HG02642 (cell line): ENCODE data around the gene KLRC2.
"Not testable (repeated sequence)": the region's sequence is repeated elsewhere in the genome, so short reads cannot be mapped to it uniquely, and the experiment has no call there.

Experiments used
- ATAC-seq: cut with Tn5 transposase; IDR thresholded peaks from one replicate; pipeline ENCODE4 v1.9.1; 2021; ENCODE audit warnings: mild to moderate bottlenecking; ENCODE audit not compliant: unreplicated experiment, poor library complexity

The KLRC2 gene

DNA sequence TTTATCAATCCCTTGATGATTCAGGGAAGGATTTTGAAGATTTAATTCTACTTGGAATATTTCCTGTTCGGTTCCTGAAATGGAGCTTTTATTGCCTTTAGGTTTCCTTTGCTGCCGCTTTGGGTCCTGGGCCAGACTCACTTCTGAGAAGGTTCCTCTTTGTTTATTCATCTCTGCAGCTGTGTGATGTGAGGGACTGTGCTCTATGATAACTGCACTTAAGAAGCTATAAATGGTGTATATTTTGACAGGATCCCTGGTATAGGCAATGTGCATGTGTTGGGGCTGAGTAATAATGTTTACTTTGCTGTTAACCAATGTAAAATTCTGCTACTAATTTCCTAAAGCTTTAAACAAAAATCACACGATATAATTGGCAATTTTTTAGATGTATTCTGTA is at the start of gene KLRC2:
KLRC2 (minus strand) TSS at position 195 of the 400 bp plus-strand sequence; CDS start at position 171, 24 bp downstream.
- ATAC-seq: not testable (repeated sequence)

DNA sequence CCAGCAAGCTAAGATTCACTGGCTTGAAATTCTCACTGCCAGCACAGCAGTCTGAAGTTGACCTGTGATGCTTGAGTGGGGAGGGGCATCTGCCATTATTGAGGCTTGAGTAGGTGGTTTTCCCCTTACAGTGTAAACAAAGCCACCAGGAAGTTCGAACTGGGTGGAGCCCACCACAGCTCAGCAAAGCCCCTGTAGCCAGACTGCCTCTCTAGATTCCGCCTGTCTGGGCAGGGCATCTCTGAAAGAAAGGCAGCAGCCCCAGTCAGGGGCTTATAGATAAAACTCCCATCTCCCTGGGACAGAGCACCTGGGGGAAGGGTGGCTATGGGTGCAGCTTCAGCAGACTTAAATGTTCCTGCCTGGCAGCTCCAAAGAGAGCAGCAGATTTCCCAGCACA is 46.1 kb upstream of the KLRC2 start:
- ATAC-seq: not testable (repeated sequence)

DNA sequence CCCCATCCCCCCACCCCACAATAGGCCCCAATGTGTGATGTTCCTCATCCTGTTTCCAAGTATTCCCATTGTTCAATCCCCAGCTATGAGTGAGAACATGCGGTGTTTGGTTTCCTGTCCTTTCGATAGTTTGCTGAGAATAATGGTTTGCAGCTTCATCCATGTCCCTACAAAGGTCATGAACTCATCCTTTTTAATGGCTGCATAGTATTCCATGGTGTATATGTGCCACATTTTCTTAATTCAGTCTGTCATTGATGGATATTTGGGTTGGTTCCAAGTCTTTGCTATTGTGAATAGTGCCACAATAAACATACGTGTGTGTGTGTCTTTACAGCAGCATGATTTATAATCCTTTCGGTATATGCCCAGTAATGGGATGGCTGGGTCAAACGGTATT is 37.0 kb upstream of the KLRC2 start:
- not testable (repeated sequence) for ATAC-seq

DNA sequence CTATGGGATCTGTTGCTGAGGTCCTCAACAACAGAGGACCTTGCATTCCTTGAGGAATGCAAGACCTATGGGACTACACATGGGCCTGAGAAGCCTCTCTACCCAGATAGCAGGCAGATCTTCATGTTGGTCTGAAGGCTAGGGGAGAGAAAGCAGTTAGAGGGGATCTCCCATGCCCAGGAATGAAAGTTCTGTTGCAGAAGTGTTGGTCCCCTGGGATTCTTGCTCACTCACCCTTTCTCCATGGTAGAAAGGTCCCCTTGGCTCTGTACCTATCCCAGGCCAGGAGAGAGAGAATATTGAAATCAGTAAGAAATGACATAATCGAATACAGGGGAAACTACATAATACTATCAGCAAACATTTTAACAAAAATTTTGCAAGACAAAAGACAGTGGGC is 33.9 kb upstream of the KLRC2 start:
- no peak for ATAC-seq

DNA sequence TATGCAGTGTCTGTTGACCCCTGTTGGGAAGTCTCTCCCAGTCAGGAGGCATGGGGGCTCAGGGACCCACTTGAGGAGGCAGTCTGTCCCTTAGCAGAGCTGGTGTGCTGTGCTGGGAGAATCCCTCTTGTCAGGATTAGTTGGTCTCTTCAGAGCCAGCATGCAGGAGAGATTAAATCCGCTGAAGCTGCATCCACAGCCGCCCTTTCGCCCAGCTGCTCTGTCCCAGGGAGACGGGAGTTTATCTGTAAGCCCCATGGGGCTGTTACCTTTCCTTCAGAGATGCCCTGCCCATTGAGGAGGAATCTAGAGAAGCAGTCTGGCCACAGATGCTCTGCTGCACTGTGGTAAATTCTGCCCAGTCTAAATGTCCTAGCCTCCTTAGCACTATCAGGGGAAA is 30.5 kb upstream of the KLRC2 start:
- no peak for ATAC-seq

DNA sequence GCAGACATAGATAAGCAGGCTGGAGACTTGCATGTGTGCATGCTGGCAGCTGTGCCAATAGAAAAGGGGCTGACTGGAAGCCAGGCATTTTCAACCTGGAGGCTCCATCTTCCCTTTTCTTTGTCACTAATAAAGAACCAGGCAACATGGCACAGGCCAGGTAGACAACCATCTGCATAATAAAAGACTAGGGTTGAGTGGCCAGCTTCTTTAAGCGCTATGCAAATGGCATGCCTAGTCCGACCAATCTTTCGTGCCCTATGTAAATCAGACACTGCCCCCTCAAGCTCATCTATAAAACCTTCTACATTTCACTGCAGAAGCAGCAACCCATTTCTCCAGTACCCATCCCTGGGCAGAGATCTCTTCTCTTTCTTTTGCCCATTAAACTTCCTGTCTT is 21.9 kb upstream of the KLRC2 start:
- no peak for ATAC-seq

DNA sequence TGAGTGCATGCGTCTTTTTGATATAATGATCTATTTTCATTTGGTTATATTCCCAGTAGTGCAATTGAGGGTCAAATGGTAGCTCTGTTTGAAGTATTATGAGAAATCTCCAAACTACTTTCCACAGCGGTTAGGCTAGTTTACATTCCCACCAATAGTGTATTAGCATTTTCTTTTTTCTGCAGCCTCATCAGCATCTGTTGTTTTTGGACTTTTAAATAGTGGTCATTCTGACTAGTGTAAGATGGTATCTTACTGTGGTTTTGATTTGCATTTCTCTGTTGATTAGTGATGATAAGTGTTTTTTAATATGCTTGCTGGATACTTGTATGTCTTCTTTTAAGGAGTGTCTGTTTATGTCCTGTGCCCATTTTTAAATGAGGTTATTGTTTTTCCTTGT is 21.0 kb upstream of the KLRC2 start:
- ATAC-seq: no peak

DNA sequence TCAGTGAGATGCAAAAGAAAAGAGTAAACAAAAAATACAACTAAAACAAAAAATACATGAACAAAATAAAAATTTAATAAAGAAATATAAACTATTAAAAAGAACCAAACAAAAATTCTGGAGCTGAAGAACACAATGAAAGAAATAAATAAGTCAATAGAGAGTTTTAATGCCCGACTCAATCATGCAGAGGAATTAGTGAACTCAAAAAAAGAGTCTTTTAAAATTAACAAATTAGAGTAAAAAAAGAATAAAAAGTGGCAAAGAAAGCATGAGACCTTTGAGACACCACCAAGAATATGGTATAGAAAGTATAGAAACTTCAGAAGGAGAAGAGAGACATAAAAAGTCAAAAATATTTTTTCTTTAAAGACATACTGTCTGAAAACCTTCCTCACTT is 20.0 kb upstream of the KLRC2 start:
- no peak for ATAC-seq

DNA sequence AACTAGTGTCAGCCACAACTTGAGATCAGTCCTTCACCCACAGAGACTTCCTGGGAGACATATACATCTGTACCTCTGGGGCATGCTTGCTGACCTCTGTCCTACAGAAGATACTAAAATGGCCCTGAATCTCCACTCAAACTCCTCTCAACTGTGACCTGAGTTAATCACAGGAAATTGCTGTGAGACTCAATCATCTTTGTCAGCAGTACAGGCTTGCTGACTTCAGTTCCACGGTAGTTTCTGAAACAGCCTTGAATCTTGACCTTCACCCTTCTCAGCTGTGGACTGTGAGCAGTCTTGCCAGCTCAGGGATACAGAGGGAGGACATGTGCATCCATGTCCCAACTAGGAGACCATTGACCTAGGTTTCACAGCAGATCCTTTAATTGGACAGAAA is 18.7 kb upstream of the KLRC2 start:
- no peak for ATAC-seq

DNA sequence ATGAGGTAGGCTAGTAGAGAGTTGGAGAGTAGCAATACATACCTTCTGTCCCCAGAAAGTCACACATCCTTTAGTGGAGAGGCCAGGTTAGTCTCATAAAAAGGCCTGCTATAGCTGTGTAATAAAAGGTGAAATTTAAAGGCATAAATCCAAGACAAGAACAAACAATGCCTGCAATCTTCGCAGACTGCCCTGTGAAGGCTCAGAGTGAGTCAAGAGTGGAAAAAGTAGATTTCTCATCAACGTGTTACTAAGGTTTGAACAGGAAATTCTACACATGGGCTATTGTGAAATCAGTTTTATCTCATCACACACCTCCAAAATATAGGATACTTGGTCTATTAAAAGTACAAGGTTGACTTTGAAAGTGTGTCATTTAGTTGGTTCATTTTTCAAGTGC is 17.3 kb upstream of the KLRC2 start, which contains the start of gene KLRC1:
KLRC1 (minus strand) TSS at position 222 of the 400 bp plus-strand sequence. CDS start 2,221 bp downstream, outside the sequence.
- no peak for ATAC-seq

DNA sequence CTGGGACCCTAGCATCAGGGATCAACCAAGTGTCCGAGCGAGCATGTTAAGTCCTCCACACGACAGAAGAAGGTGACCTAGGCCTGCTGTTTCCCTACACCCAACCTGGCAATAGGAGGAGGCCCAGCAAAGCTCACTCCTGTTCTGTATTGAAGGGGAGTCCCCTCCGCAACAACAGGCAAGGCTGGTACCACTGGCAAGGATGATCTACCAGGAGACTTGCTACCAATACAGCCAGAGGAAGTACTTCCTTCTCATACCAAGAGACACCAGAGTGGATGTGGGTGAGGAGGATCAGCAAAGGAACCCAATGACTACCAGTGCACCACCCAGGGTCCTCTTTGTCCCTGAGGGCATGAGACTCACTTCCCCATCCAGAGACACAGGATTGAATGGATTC is 12.4 kb upstream of the KLRC2 start:
- ATAC-seq: no peak

DNA sequence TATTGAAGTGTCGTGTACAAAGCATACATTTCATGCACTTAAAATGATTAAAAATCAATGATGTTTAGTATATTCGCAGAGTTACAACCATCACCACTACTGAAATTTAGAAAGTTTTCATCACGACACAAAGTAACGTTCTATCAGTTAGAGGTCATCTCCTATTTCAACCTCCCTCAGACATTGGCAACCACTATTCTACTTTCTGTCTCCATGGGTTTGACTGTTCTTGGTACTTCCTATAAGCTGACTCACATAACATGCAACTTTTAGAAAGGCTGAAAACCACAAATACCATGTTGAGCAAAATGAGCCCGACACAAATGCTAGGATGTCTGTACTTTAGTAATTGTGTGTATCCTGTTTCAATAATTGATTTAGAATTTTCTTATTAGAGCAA is 10.2 kb upstream of the KLRC2 start:
- ATAC-seq: not testable (repeated sequence)

DNA sequence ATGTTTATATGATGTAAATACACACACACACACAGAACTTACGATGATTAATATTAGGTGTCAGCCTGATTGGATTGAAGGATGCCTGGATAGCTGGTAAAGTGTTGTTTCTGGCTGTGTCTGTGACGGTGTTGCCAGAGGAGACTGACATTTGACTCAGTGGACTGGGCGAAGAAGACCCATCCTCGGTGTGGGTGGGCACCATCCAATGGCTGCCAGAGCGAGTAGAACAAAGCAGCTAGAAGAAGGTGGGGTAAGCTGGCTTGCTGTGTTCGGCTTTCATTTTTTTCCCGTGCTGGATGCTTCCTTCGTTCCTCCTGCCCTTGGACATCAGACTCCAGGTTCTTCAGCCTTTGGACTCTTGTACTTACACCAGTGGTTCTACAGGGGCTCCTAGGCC is 5.3 kb upstream of the KLRC2 start:
- not testable (repeated sequence) for ATAC-seq

DNA sequence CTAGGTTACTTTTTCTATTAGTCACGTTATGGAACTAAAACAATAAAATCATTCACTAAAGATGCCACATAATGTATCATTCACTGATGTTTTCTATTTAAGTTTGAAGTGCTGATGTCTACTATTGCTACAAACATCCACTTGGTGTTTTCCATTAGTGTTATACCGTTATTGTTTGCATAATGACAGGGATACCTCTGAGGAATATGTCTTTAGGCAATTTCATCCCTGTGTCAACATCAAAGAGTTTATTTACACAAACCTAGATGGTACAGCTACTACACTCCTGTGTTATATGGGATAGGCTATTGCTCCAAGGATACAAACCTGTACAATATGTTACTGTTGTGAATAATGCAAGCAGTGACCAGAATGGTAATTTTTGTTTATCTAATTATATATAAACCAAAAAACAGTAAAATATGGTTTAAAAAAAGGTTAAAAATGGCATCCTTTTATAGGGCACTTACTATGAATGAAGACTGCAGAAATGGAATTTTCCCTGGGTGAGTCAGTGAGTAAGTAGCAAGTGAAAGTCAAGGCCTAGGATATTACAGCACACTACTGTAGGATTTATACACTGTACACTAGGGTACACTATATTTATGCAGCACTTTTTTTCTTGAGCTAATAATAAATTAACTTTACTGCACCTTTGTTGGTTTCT is 3.9 kb upstream of the KLRC2 start:
- ATAC-seq: not testable (repeated sequence)

DNA sequence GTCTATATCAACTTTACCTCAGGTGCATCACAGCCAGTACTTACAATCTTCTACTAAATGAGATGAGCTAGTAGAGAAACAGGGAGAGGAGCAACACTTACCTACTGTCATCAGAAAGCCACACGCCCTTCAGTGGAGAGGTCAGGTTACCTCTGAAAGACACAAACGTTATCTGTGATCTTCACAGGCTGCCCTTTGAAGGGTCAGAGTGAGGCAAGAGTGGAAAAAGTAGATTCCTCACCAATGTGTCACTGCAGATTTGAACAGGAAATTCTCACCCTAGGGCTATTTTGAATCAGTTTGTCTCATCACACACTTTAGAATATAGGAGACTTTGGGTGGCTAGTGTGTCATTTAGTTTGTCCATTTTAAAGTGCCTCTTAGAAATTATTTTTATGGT is 1.8 kb upstream of the KLRC2 start:
- ATAC-seq: not testable (repeated sequence)

DNA sequence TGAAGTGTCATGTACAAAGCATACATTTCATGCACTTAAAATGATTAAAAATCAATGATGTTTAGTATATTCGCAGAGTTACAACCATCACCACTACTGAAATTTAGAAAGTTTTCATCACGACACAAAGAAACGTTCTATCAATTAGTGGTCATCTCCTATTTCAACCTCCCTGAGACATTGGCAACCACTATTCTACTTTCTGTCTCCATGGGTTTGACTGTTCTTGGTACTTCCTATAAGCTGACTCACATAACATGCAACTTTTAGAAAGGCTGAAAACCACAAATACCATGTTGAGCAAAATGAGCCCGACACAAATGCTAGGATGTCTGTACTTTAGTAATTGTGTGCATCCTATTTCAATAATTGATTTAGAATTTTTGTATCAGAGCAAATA is 5.2 kb downstream of the KLRC2 start:
- not testable (repeated sequence) for ATAC-seq

DNA sequence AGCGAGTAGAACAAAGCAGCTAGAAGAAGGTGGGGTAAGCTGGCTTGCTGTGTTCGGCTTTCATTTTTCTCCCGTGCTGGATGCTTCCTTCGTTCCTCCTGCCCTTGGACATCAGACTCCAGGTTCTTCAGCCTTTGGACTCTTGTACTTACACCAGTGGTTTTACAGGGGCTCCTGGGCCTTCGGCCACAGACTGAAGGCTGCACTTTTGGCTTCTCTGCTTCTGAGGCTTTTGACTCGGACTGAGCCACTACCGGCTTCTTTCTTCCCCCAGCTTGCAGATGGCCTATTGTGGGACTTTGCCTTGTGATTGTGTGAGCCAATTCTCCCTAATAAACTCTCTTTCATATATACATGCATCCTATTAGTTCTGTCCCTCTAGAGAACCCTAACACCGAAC is 9.9 kb downstream of the KLRC2 start:
- not testable (repeated sequence) for ATAC-seq

DNA sequence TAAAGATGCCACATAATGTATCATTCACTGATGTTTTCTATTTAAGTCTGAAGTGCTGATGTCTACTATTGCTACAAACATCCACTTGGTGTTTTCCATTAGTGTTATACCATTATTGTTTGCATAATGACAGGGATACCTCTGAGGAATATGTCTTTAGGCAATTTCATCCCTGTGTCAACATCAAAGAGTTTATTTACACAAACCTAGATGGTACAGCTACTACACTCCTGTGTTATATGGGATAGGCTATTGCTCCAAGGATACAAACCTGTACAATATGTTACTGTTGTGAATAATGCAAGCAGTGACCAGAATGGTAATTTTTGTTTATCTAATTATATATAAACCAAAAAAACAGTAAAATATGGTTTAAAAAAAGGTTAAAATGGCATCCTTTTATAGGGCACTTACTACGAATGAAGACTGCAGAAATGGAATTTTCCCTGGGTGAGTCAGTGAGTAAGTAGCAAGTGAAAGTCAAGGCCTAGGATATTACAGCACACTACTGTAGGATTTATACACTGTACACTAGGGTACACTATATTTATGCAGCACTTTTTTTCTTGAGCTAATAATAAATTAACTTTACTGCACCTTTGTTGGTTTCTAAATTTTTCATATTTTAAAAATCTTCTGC is 11.4 kb downstream of the KLRC2 start:
- not testable (repeated sequence) for ATAC-seq

DNA sequence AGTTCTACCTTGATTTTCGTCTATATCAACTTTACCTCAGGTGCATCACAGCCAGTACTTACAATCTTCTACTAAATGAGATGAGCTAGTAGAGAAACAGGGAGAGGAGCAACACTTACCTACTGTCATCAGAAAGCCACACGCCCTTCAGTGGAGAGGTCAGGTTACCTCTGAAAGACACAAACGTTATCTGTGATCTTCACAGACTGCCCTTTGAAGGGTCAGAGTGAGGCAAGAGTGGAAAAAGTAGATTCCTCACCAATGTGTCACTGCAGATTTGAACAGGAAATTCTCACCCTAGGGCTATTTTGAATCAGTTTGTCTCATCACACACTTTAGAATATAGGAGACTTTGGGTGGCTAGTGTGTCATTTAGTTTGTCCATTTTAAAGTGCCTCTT is 13.7 kb downstream of the KLRC2 start:
- not testable (repeated sequence) for ATAC-seq

DNA sequence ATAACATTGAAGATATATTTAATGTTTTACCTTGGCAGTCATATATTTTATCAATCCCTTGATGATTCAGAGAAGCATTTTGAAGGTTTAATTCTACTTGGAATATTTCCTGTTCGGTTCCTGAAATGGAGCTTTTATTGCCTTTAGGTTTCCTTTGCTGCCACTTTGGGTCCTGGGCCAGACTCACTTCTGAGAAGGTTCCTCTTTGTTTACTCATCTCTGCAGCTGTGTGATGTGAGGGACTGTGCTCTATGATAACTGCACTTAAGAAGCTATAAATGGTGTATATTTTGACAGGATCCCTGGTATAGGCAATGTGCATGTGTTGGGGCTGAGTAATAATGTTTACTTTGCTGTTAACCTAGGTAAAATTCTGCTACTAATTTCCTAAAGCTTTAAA is 15.5 kb downstream of the KLRC2 start, which contains the start of gene KLRC3:
KLRC3 (minus strand) TSS at position 262 of the 400 bp plus-strand sequence; CDS start at position 217, 45 bp downstream.
- not testable (repeated sequence) for ATAC-seq

DNA sequence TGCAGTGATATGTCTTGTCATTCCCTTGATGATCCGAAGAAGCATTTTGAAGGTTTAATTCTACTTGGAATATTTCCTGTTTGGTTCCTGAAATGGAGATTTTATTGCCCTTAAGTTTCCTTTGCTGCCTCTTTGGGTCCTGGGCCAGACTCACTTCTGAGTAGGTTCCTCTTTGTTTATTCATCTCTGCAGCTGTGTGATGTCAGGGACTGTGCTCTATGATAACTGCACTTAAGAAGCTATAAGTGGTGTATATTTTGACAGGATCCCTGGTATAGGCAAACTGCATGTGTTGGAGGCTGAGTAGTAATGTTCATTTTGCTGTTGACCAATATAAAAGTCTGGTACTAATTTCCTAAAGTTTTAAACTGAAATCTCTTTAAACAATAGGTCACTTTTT is 26.4 kb downstream of the KLRC2 start, which contains the start of gene KLRC4:
KLRC4 (minus strand) TSS at position 366 of the 400 bp plus-strand sequence; CDS start at position 184, 182 bp downstream.
- ATAC-seq: no peak

DNA sequence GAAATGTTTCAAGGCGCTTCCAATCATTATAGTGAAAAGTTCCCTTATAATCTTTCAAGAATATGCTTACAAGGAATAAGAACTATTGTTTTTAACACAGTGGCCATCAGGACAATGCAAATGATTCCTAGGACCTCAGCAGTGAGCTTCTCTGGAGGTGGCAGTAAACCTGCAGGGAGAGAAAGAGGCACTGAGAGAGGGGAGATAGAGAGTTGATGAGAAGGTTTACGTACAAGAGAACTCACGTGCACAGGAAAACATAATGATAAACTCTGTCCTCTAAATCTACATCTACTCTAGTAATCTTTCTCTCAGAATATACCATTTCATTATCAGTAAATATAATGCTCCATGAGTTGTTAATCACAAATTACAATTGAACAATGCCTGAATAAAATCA is 27.0 kb downstream of the KLRC2 start:
- no peak for ATAC-seq
